ENCODE results near the gene MAB21L4. TPM values are rescaled to one million over a fixed set of nuclear protein-coding genes. Genes with fewer than 3 reads are reported as not detected.

The MAB21L4 gene
- total RNA-seq, 1 donor from 2014 or later: 0.59 TPM

GRCh38 chr2:240856151-240856980 is 39.6 kb downstream of the MAB21L4 start:
- no peaks in the 10 kb centered on the region for H3K4me1 ChIP-seq (ENCODE audit: insufficient read depth, low read length)
- H3K4me2 ChIP-seq (ENCODE audit: low read length): no peak overlapping the region
- no peak overlapping the region for H3K27ac ChIP-seq (ENCODE audit: low read depth, low read length)
- no peak overlapping the region for H3K9ac ChIP-seq (ENCODE audit: low read length)
- H3K27me3 ChIP-seq (ENCODE audit: insufficient read depth, low read length): peaks cover 18% of the 10 kb centered on the region
- H2AFZ ChIP-seq (ENCODE audit: low read depth, low read length): no peak overlapping the region
- TF ChIP-seq CTCF (IDR thresholded peaks at IDR 0.05; ENCODE audit: insufficient read depth, low read depth, low read length): no peak
- TF ChIP-seq EZH2 (IDR thresholded peaks at IDR 0.05; ENCODE audit: insufficient read depth, low read length): no peak
- DNase-seq (ENCODE audit: low read depth) (no peak), FAIRE-seq (no peak)
- Mint-ChIP-seq H3K27me3 (ENCODE audit: low read depth, unreplicated experiment) (peaks cover 38% of the 10 kb centered on the region), H3K27ac (ENCODE audit: unreplicated experiment) (no peak overlapping the region), H3K4me3 (ENCODE audit: unreplicated experiment) (no peak overlapping the region), H3K4me1 (ENCODE audit: low read depth, unreplicated experiment) (no peaks in the 10 kb centered on the region), H3K36me3 (ENCODE audit: low read depth, unreplicated experiment) (peaks cover 6% of the 10 kb centered on the region), H3K9me3 (ENCODE audit: unreplicated experiment) (peaks cover 21% of the 10 kb centered on the region)
- no peaks in the 10 kb centered on the region for H4K20me1 ChIP-seq (ENCODE audit: insufficient read depth, low read length)
- no peaks in the 10 kb centered on the region for H3K36me3 ChIP-seq (ENCODE audit: insufficient read depth, low read length)
- no peak overlapping the region for H3K4me3 ChIP-seq (ENCODE audit: insufficient read depth, low read depth, low read length)
- peaks cover 7% of the 10 kb centered on the region for H3K9me3 ChIP-seq (ENCODE audit: insufficient read depth, low read depth, low read length)
- no peaks in the 10 kb centered on the region for H3K79me2 ChIP-seq (ENCODE audit: insufficient read depth, low read length)

GRCh38 chr2:240855670-240856069 is 40.3 kb downstream of the MAB21L4 start:
- Histone ChIP-seq H3K9ac (ENCODE audit: low read length) (no peak overlapping the region), H3K36me3 (ENCODE audit: insufficient read depth, low read length) (no peaks in the 10 kb centered on the region), H3K9me3 (ENCODE audit: insufficient read depth, low read depth, low read length) (peaks cover 7% of the 10 kb centered on the region), H3K4me3 (ENCODE audit: insufficient read depth, low read depth, low read length) (no peak overlapping the region), H3K79me2 (ENCODE audit: insufficient read depth, low read length) (no peaks in the 10 kb centered on the region), H2AFZ (ENCODE audit: low read depth, low read length) (no peak overlapping the region), H3K4me1 (ENCODE audit: insufficient read depth, low read length) (no peaks in the 10 kb centered on the region), H3K27me3 (ENCODE audit: insufficient read depth, low read length) (peaks cover 16% of the 10 kb centered on the region), H4K20me1 (ENCODE audit: insufficient read depth, low read length) (no peaks in the 10 kb centered on the region), H3K27ac (ENCODE audit: low read depth, low read length) (no peak overlapping the region), H3K4me2 (ENCODE audit: low read length) (no peak overlapping the region)
- H3K36me3 Mint-ChIP-seq (ENCODE audit: low read depth, unreplicated experiment): peaks cover 6% of the 10 kb centered on the region
- FAIRE-seq (no peak), DNase-seq (ENCODE audit: low read depth) (no peak)
- H3K4me3 Mint-ChIP-seq (ENCODE audit: unreplicated experiment): no peak overlapping the region
- no peak overlapping the region for H3K27ac Mint-ChIP-seq (ENCODE audit: unreplicated experiment)
- TF ChIP-seq CTCF (IDR thresholded peaks at IDR 0.05; ENCODE audit: insufficient read depth, low read depth, low read length) (no peak), EZH2 (IDR thresholded peaks at IDR 0.05; ENCODE audit: insufficient read depth, low read length) (no peak)
- H3K27me3 Mint-ChIP-seq (ENCODE audit: low read depth, unreplicated experiment): peaks cover 38% of the 10 kb centered on the region
- no peaks in the 10 kb centered on the region for H3K4me1 Mint-ChIP-seq (ENCODE audit: low read depth, unreplicated experiment)
- H3K9me3 Mint-ChIP-seq (ENCODE audit: unreplicated experiment): peaks cover 21% of the 10 kb centered on the region
